Stimulated activated CD8-positive, alpha-beta memory T cell treated with anti-CD3 and anti-CD28 coated beads, Interleukin-12 subunit alpha, Interleukin-12 subunit beta, amount 100 ng/mL, for 1 hour (primary cell): ENCODE results near the gene PDE9A.

Experiments used
- DNase-seq: peaks from one replicate; pipeline ENCODE4 v3.0.0-alpha.2; 2020; ENCODE audit warnings: low read depth

Gene PDE9A

DNA sequence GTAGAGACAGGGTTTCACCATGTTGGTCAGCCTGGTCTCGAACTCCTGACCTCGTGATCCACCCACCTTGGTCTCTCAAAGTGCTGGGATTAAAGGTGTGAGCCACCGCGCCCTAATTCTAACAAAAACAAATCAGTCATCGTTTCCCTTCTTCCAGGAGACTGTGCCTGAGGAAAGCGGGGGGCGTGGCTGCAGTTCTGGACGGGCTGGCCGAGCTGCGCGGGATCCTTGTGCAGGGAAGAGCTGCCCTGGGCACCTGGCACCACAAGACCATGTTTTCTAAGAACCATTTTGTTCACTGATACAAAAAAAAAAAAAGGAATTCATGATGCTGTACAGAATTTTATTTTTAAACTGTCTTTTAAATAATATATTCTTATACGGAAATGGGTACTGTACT lies 121.7 kb downstream of the PDE9A start:
- no peak for DNase-seq

DNA sequence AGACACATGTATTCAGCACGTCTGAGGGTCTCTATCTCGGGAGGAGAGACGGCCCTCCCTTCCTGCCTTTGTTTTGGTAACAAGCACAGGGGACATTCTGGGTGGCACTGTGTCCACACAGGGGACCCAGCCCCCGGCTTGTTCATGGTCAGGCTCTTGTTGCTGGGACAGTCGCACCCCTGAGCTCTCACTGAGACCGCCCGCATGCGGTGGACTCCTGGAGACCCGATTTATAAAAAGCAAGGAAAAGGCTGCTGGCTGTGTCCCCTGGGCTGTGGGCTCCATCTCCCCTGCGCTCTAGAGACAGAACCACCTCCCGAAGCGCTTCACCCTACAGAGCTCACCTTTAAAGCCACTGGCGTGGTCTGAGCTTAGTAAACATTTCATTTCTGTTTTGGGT lies 122.5 kb downstream of the PDE9A start:
- DNase-seq, result no peak

DNA sequence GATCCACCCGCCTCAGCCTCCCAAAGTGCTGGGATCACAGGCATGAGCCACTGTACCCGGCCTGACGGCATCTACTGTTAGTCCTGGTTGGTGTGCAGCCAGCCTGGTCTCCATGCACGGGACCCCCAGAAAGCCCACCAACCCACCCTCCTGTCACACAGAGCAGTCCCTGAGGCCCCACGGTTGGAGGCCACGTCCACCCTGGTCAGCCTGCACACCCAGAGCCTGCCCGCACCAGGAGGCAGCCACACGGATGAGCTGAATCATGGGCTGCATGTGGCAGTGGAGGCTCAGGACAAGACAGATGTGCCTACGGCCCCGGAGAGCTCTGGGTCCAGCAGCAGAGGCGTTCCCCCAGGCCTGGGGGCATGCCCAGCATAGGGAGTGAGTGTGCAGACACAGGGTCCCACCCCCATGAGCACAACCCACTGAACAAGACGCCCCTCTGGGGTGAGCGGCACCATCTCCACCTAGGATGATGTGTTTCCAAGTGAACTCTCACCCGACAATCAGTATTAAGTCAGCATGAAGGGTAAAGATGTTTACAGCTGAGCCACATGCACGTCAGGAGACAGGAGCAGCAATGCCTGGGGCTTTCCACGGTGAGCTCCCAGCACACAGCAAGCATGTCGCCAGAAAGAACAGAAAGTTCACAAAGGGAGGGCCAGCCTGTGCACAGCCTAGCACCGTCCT lies 123.8 kb downstream of the PDE9A start:
- DNase-seq, result no peak

DNA sequence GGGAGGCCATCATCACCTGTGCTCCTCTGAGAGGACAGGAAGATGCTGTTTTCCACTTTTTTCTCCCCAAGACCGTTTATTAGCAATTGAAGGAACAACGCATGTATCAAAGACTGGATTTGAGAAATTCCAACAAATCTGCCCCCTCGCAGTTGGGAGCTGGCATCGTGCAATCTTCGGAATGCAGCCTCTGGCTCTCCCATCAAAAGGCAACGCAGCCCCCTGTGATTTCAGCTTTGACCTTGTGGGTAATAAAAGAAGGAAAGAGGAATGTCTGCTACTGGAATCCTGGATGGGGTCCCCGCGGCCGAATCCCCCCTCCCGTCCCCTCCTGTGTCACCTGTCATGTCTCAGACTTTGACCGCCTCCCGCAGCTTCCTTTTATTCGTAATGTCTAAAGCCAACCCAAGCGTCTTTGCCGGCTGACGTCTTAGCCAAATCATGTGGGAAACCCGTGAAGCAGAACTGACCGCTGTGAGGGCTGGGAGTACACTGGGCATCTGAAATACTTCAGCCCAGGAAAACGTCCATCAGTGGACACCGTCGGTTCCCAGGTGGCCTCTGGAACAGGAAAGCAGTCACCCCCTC lies 124.4 kb downstream of the PDE9A start:
- no peak for DNase-seq

DNA sequence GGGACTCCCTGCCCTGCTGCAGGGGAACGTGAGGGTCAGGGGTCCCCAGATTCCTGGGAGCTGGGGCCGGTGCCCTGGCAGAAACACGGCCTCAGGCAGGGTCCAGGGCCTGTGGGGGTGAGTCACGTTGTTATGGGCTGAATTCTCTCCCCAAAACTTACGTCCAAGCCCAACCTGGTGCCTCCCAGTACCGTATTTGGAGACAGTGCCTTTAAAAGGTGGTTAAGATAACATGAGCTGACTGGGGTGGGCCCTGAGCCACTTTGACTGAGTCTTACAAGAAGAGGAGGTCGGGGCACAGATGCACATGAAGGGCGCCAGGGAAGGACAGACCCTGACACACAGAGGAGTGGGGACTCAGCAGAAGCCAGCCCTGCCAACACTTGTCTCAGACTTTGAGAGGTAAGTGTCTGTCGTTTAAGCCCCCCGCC lies 126.0 kb downstream of the PDE9A start:
- no peak for DNase-seq

DNA sequence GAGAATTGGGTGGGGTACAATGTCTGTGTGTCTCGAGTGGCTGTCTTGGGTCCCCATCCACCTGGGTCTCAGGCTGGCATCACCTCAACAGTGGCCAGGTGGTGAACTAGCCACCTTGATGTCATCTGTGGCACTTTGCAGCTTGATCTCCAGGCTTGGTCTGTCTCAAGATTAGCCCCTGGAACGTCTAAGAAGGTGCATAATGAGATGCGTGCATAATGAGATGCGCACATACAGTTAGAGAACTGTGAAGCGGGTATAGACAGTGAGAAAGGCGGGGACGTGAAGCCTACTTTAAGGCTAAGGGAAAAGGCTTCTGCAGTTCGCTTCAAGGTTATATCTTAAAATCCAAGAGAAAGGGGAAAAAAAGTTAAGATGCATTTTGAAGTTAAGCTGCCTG lies 127.2 kb downstream of the PDE9A start:
- DNase-seq, result no peak

DNA sequence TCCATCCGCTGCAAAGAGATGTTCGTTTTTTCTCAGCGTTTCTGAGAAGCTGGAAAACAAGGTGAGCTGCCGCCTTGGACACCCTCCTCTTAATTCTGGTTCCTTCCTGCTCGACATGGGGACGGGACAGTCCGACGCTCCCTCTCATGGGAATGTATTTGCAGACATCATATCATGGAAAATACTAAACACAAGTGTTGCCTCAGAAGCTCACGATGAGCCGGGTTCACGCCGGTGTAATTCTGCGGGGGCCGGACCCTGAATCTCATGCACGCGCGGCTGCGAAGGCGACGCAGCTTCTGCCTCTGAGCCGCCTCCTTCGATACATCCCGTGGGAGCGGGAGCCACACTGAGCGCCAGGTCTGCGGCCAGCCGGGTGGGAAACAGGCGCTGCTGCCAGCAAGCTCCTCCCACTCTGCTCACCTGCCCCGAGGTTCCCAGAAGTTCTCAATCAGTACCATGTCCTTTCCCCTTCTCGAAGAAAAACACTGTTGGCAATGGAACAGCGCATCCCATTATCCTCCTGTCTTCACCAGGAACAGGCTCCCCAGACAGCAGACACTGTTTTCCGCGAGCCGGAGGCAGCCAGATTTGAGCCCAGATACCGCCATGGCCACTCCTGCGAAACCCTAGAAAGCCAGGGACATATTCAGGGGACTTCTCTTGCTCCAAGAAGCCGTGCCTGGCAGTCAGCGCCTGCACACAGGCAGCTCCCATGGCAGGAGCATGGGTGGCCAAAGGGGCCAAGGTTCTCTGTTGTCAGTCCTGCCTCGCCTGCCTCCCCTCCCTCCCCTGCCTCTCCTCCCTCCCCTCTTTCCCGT lies 127.9 kb downstream of the PDE9A start:
- DNase-seq, result no peak

DNA sequence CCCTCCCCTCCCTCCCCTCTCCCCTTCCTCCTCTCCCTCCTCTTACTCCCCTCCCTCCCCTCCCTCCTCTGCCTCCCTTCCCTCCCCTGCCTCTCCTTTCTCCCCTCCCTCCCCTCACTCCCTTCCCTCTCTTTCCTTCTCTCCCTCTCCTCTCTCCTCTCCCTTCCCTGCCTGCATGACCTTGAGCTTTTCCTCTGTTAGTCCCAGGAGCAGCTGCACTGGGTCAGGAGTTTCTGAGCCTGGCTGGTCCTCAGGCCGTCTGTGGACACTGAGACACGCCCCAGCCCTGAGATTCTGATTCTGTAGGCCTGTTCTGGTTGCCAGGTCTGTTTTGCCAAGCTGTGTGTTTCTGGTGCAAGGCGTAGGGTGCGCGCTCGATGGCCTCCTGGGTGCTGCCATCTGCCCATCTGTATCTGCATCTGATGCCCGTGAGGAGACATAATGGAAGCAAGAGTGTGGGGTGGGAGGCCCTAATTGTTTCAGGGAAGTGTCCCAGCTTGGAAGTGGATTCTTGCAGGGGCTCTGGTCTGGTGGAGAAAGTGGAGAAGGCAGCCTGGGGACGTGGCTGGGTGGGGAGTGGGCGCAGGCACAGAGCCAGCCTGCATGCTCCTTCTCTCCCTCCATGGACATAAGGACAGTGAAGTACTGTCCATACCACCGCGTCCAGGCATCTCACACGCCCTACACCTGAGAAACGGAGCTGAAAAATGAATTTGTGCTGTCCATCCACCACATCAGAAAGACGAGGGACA lies 128.7 kb downstream of the PDE9A start:
- DNase-seq, result no peak

DNA sequence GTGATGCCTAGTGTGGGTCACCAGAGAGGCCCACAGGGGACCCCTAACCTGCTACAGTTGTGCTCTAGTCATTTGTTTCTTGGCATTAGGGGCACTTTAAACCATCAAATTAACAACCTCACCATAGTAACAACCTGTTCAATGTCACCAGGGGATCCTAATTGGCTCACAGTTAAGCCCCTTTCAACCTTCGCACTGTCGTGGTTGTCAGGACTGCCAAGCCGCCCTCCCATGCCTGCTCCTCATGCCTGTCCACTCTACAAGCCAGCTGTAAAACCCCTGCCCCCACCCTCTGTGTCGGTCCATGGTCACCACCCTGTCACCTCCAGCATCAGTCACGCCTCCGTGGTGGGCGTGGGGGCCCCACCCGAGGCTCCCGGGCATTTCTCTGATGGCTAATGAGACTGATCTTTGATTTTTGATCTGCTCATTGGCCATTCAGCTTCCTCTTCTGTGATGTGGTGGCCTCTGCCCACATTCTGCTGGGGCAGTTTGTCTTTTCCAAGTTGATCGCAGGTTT lies 129.4 kb downstream of the PDE9A start:
- no peak for DNase-seq

DNA sequence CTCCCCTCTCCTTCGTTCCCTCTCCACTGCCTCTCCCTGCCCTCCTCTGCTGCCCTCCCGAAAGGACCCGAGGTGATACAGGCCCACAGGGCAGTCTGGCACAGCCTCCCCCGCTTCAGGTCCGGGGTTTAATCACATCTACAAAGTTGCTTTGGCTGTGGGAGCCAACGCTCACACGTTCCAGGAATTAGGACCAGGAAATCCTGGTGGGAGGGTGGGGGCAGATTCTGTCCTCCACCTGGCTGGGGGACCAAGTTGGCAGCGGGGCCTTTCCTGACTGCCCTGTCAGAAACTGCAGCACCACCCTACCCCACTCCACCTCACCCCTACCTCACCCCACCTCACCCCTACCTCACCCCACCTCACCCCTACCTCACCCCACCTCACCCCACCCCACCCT lies 130.9 kb downstream of the PDE9A start:
- no peak for DNase-seq

DNA sequence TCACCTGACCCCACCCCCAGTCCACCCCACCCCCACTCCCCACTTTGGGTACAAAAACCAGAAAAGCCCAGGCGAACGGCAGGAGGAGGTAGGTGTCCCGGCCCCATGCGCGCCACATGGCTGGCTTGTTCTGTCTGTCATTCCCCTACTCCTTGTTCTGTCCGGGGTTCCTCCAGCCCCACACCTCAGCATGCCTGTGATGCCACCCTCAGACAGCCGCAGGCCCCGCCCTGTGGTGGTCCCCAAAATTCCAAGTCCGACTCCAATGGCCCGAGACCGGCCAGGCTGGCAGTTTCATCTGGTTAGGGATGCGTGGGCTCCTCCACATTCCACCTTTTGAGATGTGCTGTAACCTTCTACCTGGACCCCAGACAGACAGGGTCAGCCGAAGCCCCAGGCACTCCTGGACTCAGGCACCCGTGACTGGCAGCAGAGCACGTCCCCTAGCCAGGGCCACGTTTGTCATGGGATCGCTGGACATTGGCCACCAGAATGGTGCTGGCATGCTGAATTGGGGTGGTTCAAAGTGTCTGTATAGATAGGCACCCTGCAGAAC lies 131.6 kb downstream of the PDE9A start:
- no peak for DNase-seq

DNA sequence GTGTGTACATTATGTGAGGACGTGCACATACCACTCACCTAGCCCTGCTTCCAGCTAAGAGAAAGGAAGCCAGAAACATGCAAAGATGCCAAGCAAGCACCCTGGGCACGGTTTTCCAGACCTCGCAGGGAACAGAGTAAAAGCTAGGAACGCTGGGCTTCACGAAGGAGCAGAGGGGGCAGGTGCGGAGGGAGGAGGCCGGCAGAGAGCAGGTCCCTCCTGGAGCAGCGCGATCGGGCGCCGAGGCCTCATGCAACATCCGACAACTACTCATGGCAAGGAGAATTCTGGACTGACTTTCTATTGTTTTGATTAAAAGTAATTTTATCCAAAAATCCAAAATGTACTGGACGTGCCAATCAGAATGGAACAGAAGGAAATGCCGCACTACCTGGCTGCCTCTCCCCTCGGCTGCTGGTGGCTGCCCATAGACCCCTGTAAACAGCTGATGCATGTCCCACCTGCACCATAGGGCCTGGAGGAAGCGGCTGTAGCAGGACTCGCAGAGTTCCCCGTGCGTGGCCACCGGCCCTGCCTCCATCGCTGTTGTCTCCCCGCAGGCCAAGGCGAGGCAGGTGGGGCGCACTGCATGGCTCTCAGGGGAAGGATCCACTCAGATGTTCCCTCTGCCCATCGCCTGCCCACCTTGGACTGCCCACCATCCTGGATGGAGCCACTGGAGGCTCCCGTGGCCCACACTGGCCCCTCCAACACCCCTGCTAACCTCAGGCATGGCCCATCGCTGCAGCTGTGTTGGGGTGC lies 132.4 kb downstream of the PDE9A start:
- DNase-seq, result no peak

DNA sequence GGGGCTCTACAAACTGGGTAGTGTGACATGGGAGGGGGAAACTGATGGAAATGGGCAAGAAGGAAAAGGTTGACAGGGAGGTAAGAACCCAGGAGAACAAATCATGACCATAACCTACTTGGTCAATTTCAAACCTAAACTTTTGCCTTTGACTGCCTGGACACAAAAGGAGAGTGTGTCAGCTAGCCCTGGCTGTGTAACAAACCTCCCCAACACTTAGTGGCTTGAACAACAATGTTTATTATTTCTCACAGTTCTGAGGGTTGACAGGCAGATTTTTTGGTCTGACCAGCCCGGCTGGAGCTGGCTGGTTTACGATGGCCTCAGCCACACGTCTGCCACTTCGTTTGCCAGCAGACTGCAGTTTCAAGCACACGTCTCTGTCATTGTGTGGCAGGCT lies 133.5 kb downstream of the PDE9A start:
- no peak for DNase-seq

DNA sequence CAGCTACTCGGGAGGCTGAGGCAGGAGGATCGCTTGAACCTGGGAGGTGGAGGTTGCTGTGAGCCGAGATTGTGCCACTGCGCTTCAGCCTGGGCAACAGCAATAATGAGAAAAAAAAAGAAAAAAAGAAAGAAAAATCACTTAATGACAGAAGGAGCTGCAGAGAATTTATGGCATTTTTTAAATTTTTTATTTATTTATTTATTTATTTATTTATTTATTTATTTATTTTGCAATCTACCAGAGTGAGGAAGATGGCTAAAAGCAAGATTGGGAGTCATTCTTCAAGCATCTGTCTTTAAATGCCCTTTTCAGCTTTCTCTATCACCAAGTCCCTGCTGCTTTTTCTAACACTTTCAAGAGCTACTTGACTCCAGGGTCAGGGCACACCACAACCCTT lies 134.2 kb downstream of the PDE9A start:
- no peak for DNase-seq

DNA sequence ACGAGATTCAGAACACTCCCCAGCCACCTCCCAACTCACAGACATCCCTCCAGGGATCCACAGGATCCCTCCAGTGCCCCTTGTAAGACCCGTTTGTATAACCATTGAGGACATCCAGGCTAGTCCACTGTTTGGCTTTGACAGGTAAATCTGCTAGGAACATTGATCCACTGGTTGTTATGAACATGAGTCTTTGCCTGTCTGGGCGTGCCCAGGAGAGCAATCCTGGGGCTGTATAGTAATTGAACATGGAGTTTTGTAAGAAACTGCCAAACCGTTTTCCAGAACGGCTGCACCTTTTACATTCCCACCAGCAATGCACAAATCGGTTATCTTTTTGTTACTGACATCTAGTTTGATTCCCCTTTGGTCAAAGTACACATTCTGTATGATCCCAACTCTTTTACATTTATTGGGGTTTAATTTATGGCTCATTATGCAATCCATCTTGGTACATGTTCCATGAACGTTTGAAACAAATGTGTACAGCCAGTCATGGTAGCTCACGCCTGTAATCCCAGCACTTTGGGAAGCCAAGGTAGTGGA lies 137.2 kb downstream of the PDE9A start:
- no peak for DNase-seq

DNA sequence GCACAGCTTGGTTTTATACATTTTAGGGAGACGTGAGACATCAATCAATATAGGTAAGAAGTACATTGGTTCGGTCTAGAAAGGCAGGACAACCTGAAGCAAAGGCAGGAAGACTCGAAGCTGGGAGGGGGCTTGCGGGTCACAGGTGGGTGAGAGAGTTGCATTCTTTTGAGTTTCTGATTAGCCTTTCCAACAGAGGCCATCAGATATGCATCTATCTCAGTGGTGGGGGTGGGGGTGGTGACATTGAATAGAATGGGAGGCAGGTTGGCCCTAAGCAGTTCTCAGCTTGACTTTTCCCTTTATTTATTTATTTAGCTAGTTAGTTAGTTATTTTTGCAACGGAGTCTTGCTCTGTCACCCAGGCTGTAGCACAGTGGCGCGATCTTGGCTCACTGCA lies 140.4 kb downstream of the PDE9A start:
- DNase-seq, result no peak

DNA sequence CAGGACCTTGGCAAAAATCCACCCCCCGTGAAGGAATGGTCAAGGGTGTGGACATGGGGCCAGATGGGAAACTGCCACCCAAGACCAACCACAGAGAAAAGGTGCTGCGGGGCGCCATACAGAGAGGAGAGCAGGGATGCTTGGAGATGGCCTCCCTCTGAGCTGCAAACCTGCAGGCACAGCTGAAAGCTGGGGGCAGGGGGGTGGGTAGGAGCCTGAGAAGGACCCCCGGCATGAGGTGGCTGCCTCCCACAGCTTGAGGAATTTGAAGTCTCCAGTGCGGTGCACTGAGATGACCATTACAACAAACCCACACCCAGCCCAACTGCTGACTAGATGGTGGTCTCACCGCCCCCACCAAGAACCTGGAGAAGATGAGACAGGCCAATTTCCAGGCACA lies 141.1 kb downstream of the PDE9A start:
- DNase-seq, result no peak

DNA sequence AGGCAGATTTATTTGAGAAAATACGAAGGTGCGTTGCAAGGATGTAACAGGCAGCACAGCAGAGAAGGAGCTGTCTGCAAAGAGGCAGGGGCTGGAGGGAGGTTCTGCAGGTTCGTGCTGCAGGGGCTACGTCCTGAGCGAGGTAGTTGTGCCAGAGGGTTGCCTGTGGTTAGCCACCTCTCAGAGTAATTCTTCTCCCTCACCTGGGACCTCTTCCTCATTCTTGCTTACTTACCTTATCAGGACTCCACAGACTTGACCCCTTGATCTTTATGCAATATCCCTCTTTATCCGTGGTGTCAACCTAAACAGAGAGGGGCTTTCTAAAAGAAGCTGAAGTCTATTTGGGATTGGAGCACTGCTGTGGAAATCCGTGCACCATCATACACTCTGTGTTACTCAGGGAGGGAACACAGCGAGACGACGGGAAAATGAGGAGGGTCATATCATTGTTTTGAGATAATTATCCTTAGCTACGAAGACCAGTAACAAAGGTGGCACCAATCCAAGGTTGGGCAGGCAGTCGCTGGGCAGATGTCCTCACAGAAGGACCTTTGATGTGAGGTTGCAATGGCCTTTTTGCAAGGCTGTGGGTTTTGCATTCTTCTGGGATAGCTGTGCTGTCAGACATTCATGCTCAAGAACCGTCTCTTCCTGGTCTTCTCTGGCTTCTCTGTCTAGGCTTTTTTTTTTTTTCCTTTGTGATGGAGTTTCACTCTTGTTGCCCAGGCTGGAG lies 143.1 kb downstream of the PDE9A start:
- DNase-seq, result no peak

DNA sequence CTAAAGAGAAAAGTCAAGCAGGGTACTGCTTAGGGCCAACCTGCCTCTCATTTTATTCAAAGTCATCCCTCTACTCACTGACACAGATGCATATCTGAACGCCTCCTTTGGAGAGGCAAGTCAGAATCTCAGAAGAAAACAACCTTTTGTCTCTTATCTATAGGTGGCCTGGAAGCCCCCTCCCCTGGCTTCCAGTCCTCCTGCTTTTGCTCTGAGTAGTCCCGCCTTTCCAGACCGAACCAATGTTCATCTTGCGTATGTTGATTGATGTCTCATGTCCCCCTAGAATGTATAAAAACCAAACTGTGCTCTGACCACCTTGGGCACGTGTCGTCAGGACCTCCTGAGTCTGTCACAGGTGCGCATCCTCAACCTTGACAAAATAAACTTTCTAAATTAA lies 144.1 kb downstream of the PDE9A start:
- no peak for DNase-seq

DNA sequence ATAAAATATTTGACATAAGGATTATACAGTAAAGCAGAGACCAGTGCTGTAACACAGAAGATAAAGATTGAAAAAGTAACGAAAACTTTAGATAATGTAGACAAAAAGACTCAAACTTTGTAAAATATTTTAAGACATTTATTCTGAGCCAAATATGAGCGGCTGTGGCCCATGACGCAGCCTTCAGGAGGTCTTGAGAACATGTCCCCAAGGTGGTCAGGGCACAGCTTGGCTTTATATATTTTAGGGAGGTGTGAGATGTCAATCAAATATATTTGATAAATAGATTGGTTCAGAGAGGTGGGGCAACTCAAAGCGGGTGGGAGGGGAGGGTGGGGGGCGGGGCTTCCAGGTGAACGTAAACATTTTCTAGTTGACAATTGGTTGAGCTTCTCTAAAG lies 144.7 kb downstream of the PDE9A start:
- DNase-seq, result no peak
